ENCODE data around the gene LMO4.
A peak's percentile ranks its signal among the peaks of the same experiment; 100 is the strongest.

Gene LMO4

DNA sequence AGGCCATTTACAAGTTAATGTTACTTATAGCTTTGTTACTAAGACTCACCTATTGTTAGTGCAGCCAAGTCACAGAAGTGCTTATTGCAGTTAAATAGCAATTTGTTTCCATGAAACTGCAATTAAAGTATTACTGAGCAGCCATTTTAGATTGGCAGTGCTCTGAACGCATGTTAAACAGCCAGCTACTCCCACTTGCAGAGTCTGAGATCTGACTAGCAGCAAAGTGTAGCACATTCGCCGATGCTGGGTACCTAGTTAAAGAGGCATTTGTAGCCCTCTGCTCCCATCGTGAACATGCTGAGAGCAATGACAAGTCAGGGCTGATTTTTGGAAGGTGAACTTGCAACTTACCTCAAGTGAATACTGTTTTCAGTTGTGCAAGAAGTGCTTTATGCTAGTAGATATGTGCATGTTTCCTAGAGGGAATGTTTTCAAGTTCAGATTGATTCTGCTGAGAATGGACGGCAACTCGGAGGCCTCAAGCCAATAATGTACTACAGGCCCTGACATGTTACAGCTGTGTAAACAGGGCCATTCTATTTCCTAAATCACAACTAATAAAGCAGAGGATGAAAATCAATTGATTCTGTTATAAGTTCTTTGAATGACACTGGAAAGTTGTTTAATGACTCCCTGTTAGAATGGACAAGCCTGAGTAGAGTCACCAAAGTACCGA lies 19.8 kb downstream of the LMO4 start:
- H3K4me3 ChIP-seq (ENCODE audit: low read length), result no peak overlapping the region
- DNase-seq (ENCODE audit: low read depth, low spot score), result no peak

- no peak for DNase-seq (ENCODE audit: low read depth, low spot score)
These were observed 20.4 kb downstream of the LMO4 start for GRCh38 chr1:87349036-87349435.

DNA sequence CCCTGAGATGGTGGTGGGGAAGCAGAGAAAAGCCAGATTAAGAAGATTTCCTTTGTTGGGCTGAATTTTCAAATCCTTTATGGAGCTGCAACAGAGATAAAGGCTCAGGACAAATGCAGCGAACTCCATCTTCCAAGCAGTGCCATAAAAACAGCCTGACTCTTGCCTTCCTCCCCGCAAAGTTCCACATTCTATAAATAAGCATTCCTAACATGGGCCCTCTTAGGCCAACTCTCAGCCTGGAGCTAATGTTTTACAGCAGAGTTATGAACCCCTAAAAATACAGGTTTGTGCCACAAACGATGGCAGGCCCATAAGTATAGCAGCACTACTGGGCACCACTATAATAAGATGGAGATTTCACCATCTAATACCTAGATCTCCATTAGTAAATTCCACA lies 27.2 kb downstream of the LMO4 start:
- no peak for DNase-seq (ENCODE audit: low read depth, low spot score)

More at GRCh38 chr1:87349036-87349435, 20.4 kb downstream of the LMO4 start:
- no peak overlapping the region for H3K4me3 ChIP-seq (ENCODE audit: low read length)

DNA sequence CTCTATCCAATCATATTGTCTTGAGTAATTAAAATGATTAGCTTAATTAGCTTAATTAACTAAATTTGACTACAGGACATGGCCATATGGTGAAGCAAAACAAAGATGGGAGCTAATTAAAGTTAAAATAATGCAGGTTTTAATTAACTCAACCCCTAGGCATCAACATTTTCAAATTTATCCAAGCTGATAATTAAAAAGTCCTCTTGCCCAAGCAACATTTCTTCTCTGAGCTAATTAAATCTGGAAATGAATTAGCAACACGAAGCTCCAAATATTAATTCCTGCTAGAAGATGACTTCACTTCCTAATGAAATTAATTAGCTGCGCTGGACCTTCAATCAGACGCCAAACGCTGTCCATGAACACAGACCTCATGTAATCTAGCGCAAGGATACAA lies 27.9 kb downstream of the LMO4 start:
- no peak for DNase-seq (ENCODE audit: low read depth, low spot score)
- H3K4me3 ChIP-seq (ENCODE audit: low read length), result no peak overlapping the region

More for the DNA sequence above, 27.2 kb downstream of the LMO4 start:
- H3K4me3 ChIP-seq (ENCODE audit: low read length), result no peak overlapping the region

DNA sequence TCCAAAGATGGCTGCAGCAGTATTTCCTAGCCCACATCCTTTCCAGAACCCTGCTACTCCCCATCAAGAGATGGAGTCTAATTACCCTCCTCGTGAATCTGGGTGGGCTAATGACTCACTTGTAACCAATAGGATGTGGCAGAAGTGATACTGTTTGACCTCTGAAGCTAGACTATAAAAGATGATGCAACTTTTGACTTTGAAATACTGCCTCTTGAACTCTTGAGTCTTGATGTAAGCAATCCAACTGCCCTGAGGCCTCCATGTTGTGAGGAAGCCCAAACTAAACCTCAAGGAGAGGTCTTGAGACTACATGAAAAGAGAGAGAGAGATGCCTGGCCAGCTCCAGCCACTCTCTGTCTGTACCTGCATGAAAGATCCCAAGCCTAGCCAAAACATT lies 29.5 kb downstream of the LMO4 start:
- DNase-seq (ENCODE audit: low read depth, low spot score), result peak; percentile 25
- no peak overlapping the region for H3K4me3 ChIP-seq (ENCODE audit: low read length)

GRCh38 chr1:87359586-87359985 lies 30.9 kb downstream of the LMO4 start:
- no peak for DNase-seq (ENCODE audit: low read depth, low spot score)

DNA sequence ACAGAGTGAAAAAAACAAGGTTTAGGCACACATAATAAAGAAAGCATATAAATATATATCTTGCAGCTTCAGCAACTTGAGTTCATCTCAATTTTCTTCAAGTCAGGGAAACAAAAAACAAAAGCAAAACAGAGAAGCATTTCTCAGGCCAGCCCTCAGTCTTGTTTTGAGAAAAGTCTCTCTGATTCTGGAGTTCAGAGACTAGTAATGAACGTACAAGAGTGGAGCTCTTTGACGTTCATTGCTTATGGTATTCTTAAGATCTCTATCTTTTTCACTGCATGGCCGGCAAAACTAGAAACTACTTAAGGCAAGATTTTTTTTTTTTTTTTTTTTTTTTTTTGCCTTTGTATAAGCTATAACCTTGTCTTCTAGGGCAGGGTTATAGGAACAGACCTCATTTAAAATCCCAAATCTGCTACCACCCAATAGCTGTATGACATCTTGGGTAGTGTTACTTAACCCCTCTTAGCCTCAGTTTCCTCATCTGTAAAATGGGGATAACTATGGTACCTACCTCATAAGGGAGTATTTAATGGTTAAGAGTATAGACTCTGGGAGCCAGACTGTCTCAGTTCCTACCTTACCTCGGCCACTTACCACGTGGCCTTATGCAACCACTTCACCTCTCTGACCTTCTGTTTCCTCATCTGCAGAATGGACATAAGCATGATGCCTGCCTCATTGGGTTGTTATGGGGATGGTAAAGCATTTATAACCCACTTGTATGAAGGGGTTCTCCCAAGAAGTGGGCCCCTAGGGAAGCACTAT lies 33.6 kb downstream of the LMO4 start:
- DNase-seq (ENCODE audit: low read depth, low spot score), result no peak
- no peak overlapping the region for H3K4me3 ChIP-seq (ENCODE audit: low read length)

More at GRCh38 chr1:87359586-87359985, 30.9 kb downstream of the LMO4 start:
- H3K4me3 ChIP-seq (ENCODE audit: low read length), result no peak overlapping the region

DNA sequence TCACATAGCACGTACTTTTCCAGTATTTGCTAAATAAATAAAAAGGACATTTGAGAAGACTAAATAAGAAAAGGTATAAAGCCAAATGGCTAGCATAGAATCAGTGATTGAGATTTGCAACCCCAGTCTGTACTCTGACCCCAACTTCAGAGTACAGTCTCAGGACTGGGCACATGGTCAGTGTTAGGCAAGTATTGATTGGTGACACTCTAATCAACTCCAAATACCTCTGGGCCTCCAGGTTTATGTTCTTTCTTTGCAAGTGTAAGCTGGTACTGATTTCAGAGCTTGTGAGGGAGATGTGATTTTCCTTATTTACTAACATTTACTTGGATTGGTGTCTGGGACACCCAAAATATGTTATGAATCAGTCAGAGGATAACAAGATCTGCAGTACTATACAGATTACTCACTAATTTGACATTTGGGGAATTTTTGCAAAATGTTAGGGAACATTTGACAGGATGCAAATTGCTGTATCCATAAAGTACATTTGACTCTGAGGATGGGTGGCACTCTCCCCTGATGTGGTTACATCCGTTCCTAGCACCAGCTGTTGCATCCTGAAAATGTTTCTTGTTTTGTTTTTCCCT lies 34.2 kb downstream of the LMO4 start:
- H3K4me3 ChIP-seq (ENCODE audit: low read length), result no peak overlapping the region
- DNase-seq (ENCODE audit: low read depth, low spot score), result no peak

GRCh38 chr1:87367549-87367948 lies 38.9 kb downstream of the LMO4 start:
- no peak for DNase-seq (ENCODE audit: low read depth, low spot score)
- H3K4me3 ChIP-seq (ENCODE audit: low read length), result no peak overlapping the region

- DNase-seq (ENCODE audit: low read depth, low spot score), result no peak
- H3K4me3 ChIP-seq (ENCODE audit: low read length), result no peak overlapping the region
These were observed 40.2 kb downstream of the LMO4 start for GRCh38 chr1:87368907-87369306.

- no peak overlapping the region for H3K4me3 ChIP-seq (ENCODE audit: low read length)
- DNase-seq (ENCODE audit: low read depth, low spot score), result no peak
These were observed 41.2 kb downstream of the LMO4 start for GRCh38 chr1:87369736-87370478.

- no peak for DNase-seq (ENCODE audit: low read depth, low spot score)
- H3K4me3 ChIP-seq (ENCODE audit: low read length), result no peak overlapping the region
These were observed 41.9 kb downstream of the LMO4 start for GRCh38 chr1:87370544-87370943.

- DNase-seq (ENCODE audit: low read depth, low spot score), result no peak
- H3K4me3 ChIP-seq (ENCODE audit: low read length), result no peak overlapping the region
These were observed 50.6 kb downstream of the LMO4 start for GRCh38 chr1:87379306-87379705.

GRCh38 chr1:87386217-87386790 lies 57.6 kb downstream of the LMO4 start:
- DNase-seq (ENCODE audit: low read depth, low spot score), result no peak
- no peak overlapping the region for H3K4me3 ChIP-seq (ENCODE audit: low read length)

GRCh38 chr1:87388411-87388810 lies 59.7 kb downstream of the LMO4 start:
- no peak overlapping the region for H3K4me3 ChIP-seq (ENCODE audit: low read length)
- DNase-seq (ENCODE audit: low read depth, low spot score), result no peak

DNA sequence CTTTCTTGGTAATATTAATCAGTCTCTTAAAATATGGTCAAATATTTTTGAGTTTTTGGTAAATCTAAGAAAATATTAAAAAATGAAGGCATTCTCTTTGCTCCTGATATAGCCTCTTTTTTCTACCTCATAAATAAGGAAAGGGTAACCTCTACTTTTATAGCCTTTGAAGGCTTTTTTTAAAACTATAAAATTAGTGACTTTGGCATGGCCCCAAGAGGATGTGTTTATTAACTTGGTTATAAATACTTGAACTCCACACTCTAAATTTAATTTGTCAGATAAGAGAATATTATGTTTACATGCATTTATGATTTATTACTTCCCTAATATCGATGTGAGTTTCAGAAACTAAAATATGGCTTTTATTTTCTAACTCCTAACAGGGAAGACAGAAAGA lies 60.3 kb downstream of the LMO4 start:
- no peak for DNase-seq (ENCODE audit: low read depth, low spot score)
- H3K4me3 ChIP-seq (ENCODE audit: low read length), result no peak overlapping the region

DNA sequence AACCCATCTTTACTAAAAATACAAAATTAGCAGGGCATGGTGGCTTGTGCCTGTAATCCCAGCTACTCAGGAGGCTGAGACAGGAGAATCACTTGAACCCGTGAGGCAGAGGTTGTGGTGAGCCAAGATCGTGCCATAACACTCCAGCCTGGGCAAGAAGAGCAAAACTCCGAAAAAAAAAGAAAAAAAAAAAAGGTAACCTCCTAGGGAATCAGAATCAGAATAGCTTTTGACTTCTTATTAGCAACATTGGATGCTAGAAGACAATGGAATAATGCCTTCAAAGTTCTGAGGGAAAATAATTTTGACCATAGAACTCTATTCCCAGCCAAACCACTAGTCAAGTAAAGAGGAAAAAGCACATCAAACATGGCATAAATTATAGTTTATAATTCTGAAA lies 60.9 kb downstream of the LMO4 start:
- no peak overlapping the region for H3K4me3 ChIP-seq (ENCODE audit: low read length)
- no peak for DNase-seq (ENCODE audit: low read depth, low spot score)

DNA sequence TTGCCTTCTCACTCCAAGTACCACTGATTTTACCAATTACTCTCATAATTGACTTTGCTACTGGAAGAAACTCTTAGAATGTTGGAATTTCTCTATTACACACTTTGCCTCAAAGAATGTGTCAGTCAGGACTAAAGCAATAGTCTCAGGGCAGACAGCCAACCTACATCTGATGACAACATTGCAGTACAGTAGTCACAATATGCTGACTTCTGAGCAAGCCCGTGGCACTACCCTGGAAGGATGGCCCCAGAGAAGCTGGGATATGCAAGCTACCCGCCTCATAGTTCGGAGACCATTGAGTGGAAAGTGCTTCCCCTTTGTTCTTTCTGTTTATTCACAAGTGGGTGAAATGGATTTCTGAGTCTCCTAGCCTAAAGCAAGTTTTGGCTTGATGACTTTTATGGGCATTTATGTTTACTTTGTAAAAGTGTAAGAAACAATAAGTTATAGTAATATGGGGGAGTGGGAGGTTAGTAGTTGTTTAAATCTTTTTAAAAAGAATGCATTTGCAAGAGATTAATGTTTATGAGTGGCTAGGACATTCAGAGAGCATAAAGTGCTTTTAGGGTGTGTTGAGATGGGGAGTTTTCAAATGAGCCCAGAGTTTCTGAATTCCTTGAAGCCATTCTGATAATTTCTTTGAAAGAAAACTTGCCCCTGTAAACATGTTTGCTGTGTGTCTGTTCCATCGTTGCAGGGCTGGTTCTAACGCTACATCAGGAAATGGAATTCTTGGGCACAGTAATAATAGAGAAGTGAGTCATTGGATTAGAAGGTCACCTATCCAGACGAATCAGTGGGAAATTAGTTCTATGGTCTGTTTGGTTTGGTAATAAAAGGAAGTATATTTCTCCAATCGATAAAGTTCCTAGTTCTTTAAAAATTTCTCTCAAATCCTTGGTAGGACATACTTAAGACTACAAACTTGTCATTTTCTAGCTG lies 63.8 kb downstream of the LMO4 start:
- no peak overlapping the region for H3K4me3 ChIP-seq (ENCODE audit: low read length)
- DNase-seq (ENCODE audit: low read depth, low spot score), result no peak
